OCI-LY3 (cell line): ENCODE results near the gene CCDC70.
"Not testable (repeated sequence)": the region's sequence is repeated elsewhere in the genome, so short reads cannot be mapped to it uniquely, and the experiment has no call there.

ENCODE experiments used
- H2AFZ ChIP-seq: fragments of 200-600, 300-600 bp; shearing (Covaris generic); 2 replicates; pipeline ENCODE4 v1.6.0; 2014; ENCODE audit warnings: antibody characterized with exemption, low read depth, low read length
- H3K27ac ChIP-seq: fragments of 200-600, 300-600 bp; sonication (generic); 2 replicates; pipeline ENCODE4 v1.5.1; 2014; ENCODE audit warnings: mild to moderate bottlenecking, low read length, moderate library complexity, mixed read lengths
- H3K27me3 ChIP-seq: fragments of 200-600, 300-600 bp; sonication (generic); 2 replicates; pipeline ENCODE4 v1.6.1; 2014; ENCODE audit warnings: low read depth, low read length, mixed read lengths
- H3K36me3 ChIP-seq: fragments of 200-600, 300-600 bp; sonication (generic); replicated peaks from 2 replicates; pipeline ENCODE3; 2014; ENCODE audit warnings: low read depth, low read length, mixed read lengths
- H3K4me1 ChIP-seq: fragments of 300-600, 200-600 bp; sonication (generic); 2 replicates; pipeline ENCODE4 v1.6.1; 2014; ENCODE audit warnings: low read length, mixed read lengths
- H3K4me2 ChIP-seq: fragments of 200-600, 300-600 bp; sonication (generic); 2 replicates; pipeline ENCODE4 v1.6.1; 2014; ENCODE audit warnings: low read length, mixed read lengths
- H3K4me3 ChIP-seq: fragments of 300-600, 200-600 bp; sonication (generic); 2 replicates; pipeline ENCODE4 v1.5.1; 2014; ENCODE audit warnings: antibody characterized with exemption, mild to moderate bottlenecking, low read length, moderate library complexity
- H3K79me2 ChIP-seq: fragments of 300-600, 200-600 bp; shearing (Covaris generic); 2 replicates; pipeline ENCODE4 v1.6.1; 2014; ENCODE audit warnings: mild to moderate bottlenecking, low read length, mixed read lengths
- H3K9ac ChIP-seq: fragments of 300-600, 200-600 bp; shearing (Covaris generic); 2 replicates; pipeline ENCODE4 v1.6.0; 2014; ENCODE audit warnings: mild to moderate bottlenecking, low read length, moderate library complexity
- H3K9me3 ChIP-seq: fragments of 200-600, 300-600 bp; shearing (Covaris generic); 2 replicates; pipeline ENCODE4 v1.6.1; 2014; ENCODE audit warnings: low read length, mixed read lengths; ENCODE audit not compliant: insufficient read depth
- H4K20me1 ChIP-seq: fragments of 200-600, 300-600 bp; sonication (generic); 2 replicates; pipeline ENCODE4 v1.6.1; 2016; ENCODE audit warnings: low read length, mixed read lengths; ENCODE audit not compliant: insufficient read depth
- CTCF ChIP-seq: fragments of 200-600, 300-600 bp; sonication (generic); IDR thresholded peaks from 2 replicates; pipeline ENCODE4 v1.5.1; 2014; ENCODE audit warnings: antibody characterized with exemption, low read length, low read depth
- EZH2phosphoT487 ChIP-seq: fragments of 200-600 bp; shearing (Covaris generic); IDR thresholded peaks from 2 replicates; pipeline ENCODE4 v1.6.1; 2018; ENCODE audit warnings: antibody characterized with exemption, mixed run types, low read depth

The CCDC70 gene

GRCh38 chr13:51902776-51903175 is 41.0 kb downstream of the CCDC70 start:
- no peak overlapping the region for H2AFZ ChIP-seq

DNA sequence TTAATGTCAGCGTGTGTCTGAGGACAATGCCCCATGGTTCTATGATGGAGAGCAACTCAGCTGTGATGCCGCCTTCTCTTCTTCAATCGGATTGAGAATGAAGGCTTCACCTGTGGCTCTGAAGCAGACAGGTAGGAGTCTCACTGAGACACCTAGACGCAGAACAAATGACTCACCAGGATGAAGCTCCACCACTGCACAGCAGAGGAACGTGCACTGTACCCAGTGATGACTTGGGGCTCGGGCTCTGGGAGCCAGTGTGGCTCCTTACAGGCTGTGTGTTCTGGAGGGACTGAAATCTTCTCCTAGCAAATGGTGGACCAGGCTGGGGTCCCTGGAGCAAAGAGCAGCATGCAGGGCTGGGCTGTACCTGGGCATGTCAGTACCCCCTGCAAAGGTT is 44.0 kb downstream of the CCDC70 start:
- H3K4me1 ChIP-seq: peaks cover 49% of the 10 kb centered on the region
- no peak overlapping the region for H3K9ac ChIP-seq
- H3K4me3 ChIP-seq: no peak overlapping the region
- H3K36me3 ChIP-seq: no peaks in the 10 kb centered on the region
- H3K27me3 ChIP-seq: peaks cover 24% of the 10 kb centered on the region
- no peak overlapping the region for H2AFZ ChIP-seq
- H3K27ac ChIP-seq: no peak overlapping the region
- no peak for TF ChIP-seq EZH2phosphoT487
- no peak for TF ChIP-seq CTCF
- H4K20me1 ChIP-seq: no peaks in the 10 kb centered on the region
- no peaks in the 10 kb centered on the region for H3K9me3 ChIP-seq
- H3K79me2 ChIP-seq: no peaks in the 10 kb centered on the region
- no peak overlapping the region for H3K4me2 ChIP-seq

More at GRCh38 chr13:51902776-51903175, 41.0 kb downstream of the CCDC70 start:
- peaks cover 22% of the 10 kb centered on the region; the same call in 1 of the 2 replicates for H3K4me1 ChIP-seq
- no peak overlapping the region for H3K4me2 ChIP-seq
- no peak for TF ChIP-seq EZH2phosphoT487
- no peak for TF ChIP-seq CTCF
- no peaks in the 10 kb centered on the region for H4K20me1 ChIP-seq
- H3K27ac ChIP-seq: no peak overlapping the region
- no peaks in the 10 kb centered on the region for H3K79me2 ChIP-seq
- no peaks in the 10 kb centered on the region for H3K36me3 ChIP-seq
- no peaks in the 10 kb centered on the region for H3K9me3 ChIP-seq
- peaks cover 37% of the 10 kb centered on the region for H3K27me3 ChIP-seq
- no peak overlapping the region for H3K9ac ChIP-seq
- no peak overlapping the region for H3K4me3 ChIP-seq

- H3K27me3 ChIP-seq: peaks cover 24% of the 10 kb centered on the region
- no peak overlapping the region for H3K27ac ChIP-seq
- no peak for TF ChIP-seq EZH2phosphoT487
- no peak for TF ChIP-seq CTCF
- H4K20me1 ChIP-seq: no peaks in the 10 kb centered on the region
- peaks cover 57% of the 10 kb centered on the region for H3K4me1 ChIP-seq
- H3K9me3 ChIP-seq: no peaks in the 10 kb centered on the region
- H3K4me2 ChIP-seq: no peak overlapping the region
- H3K4me3 ChIP-seq: no peak overlapping the region
- no peaks in the 10 kb centered on the region for H3K36me3 ChIP-seq
- H3K9ac ChIP-seq: no peak overlapping the region
- H3K79me2 ChIP-seq: no peaks in the 10 kb centered on the region
- H2AFZ ChIP-seq: no peak overlapping the region
Measured at GRCh38 chr13:51906581-51906980, 44.8 kb downstream of the CCDC70 start.

DNA sequence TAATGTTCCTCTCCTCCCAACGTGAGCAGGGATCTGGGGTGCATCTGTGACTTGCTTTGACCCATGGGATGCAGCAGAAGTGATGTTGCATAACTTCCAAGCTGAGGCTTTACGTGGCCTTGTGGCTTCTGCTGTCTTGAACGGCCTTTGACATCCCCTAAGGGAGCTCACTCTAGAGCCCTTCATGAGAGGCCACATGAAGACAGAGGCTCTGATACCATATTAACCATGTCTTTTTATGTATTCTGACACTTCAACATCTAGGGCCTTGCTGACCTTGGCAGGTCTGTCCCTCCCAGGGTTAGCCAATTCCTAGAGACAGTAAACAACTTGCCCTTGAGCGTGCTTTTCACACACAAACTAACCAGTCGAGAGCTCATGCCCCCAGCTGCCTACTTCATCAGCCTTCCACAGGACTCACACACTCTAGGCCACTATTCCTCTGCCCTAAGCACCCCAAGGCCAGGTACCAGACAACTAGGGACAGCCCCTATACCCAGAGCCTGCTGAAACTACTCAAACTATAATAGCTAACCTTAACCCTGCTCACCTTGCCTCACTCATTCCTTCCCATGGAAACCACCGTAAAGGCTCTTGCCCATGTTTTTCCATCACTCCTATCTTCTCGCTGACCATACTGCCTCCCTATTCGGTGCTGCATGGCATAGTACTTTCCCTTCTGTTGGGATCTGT is 45.4 kb downstream of the CCDC70 start:
- Histone ChIP-seq H3K79me2 (no peaks in the 10 kb centered on the region), H4K20me1 (no peaks in the 10 kb centered on the region), H3K36me3 (no peaks in the 10 kb centered on the region), H3K4me2 (no peak overlapping the region), H3K9me3 (no peaks in the 10 kb centered on the region), H2AFZ (no peak overlapping the region), H3K4me1 (peaks cover 63% of the 10 kb centered on the region), H3K27me3 (peaks cover 24% of the 10 kb centered on the region), H3K4me3 (no peak overlapping the region), H3K27ac (no peak overlapping the region), H3K9ac (no peak overlapping the region)
- TF ChIP-seq CTCF: no peak
- no peak for TF ChIP-seq EZH2phosphoT487

GRCh38 chr13:51909265-51909664 is 47.5 kb downstream of the CCDC70 start:
- not testable (repeated sequence) for H2AFZ ChIP-seq, H3K79me2 ChIP-seq, H3K36me3 ChIP-seq, H4K20me1 ChIP-seq, H3K9me3 ChIP-seq
- Histone ChIP-seq H3K4me2 (peak overlapping the region; percentile 57), H3K4me1 (peaks cover 78% of the 10 kb centered on the region), H3K27me3 (peaks cover 26% of the 10 kb centered on the region), H3K4me3 (peak overlapping the region; percentile 38), H3K9ac (peak overlapping the region; percentile 53; the same call in 1 of the 2 replicates), H3K27ac (peak overlapping the region; percentile 79)
